ENCODE measurements around the gene MEGF10. TPM values are rescaled to one million over a fixed set of nuclear protein-coding genes. Genes with fewer than 3 reads are reported as not detected.
"Not testable (repeated sequence)": the region's sequence is repeated elsewhere in the genome, so short reads cannot be mapped to it uniquely, and the experiment has no call there.

MEGF10 gene
- total RNA-seq, 1 donor from 2014 or later, result 1.3 TPM

- no peak for DNase-seq (ENCODE audit: low read depth)
- Histone ChIP-seq H3K27me3 (ENCODE audit: control insufficient read depth, insufficient read depth, low read length) (no peaks in the 10 kb centered on the region), H3K4me3 (ENCODE audit: low read depth, low read length) (no peak overlapping the region), H3K36me3 (ENCODE audit: control insufficient read depth, insufficient read depth, low read length) (no peaks in the 10 kb centered on the region)
- TF ChIP-seq, protein P1, sequence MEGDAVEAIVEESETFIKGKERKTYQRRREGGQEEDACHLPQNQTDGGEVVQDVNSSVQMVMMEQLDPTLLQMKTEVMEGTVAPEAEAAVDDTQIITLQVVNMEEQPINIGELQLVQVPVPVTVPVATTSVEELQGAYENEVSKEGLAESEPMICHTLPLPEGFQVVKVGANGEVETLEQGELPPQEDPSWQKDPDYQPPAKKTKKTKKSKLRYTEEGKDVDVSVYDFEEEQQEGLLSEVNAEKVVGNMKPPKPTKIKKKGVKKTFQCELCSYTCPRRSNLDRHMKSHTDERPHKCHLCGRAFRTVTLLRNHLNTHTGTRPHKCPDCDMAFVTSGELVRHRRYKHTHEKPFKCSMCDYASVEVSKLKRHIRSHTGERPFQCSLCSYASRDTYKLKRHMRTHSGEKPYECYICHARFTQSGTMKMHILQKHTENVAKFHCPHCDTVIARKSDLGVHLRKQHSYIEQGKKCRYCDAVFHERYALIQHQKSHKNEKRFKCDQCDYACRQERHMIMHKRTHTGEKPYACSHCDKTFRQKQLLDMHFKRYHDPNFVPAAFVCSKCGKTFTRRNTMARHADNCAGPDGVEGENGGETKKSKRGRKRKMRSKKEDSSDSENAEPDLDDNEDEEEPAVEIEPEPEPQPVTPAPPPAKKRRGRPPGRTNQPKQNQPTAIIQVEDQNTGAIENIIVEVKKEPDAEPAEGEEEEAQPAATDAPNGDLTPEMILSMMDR (IDR thresholded peaks at IDR 0.05; ENCODE audit: insufficient read depth, low read length, poor library complexity, severe bottlenecking), result no peak
These were observed 20.8 kb downstream of the MEGF10 start for GRCh38 chr5:127311349-127311748.

GRCh38 chr5:127311781-127312525 is 21.4 kb downstream of the MEGF10 start:
- H3K27me3 ChIP-seq (ENCODE audit: control insufficient read depth, insufficient read depth, low read length), result no peaks in the 10 kb centered on the region
- no peak overlapping the region for H3K4me3 ChIP-seq (ENCODE audit: low read depth, low read length)
- no peak for DNase-seq (ENCODE audit: low read depth)
- H3K36me3 ChIP-seq (ENCODE audit: control insufficient read depth, insufficient read depth, low read length), result no peaks in the 10 kb centered on the region
- TF ChIP-seq, protein P1 (IDR thresholded peaks at IDR 0.05; ENCODE audit: insufficient read depth, low read length, poor library complexity, severe bottlenecking), result no peak

DNA sequence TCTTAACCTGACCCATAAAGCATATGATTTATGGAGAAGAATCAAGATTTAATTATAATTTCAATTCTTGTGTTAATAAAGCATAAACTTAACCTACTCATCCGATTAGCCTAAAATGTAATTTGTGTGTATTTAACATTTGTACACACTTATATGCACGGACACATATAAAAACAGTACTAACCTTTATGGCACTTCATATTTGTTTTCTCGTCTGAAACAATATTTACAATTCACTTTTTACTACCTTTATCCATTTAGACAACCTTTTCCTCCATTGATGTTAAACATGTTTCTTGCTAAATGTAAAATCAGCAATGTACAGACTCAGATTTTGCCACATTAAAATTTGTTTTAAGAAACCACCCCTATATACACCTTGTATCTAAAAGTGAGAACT is 22.8 kb downstream of the MEGF10 start:
- Histone ChIP-seq H3K36me3 (ENCODE audit: control insufficient read depth, insufficient read depth, low read length) (no peaks in the 10 kb centered on the region), H3K27me3 (ENCODE audit: control insufficient read depth, insufficient read depth, low read length) (no peaks in the 10 kb centered on the region), H3K4me3 (ENCODE audit: low read depth, low read length) (no peak overlapping the region)
- TF ChIP-seq, protein P1 (IDR thresholded peaks at IDR 0.05; ENCODE audit: insufficient read depth, low read length, poor library complexity, severe bottlenecking), result no peak
- DNase-seq (ENCODE audit: low read depth), result no peak

- Histone ChIP-seq H3K36me3 (ENCODE audit: control insufficient read depth, insufficient read depth, low read length) (no peaks in the 10 kb centered on the region), H3K4me3 (ENCODE audit: low read depth, low read length) (no peak overlapping the region), H3K27me3 (ENCODE audit: control insufficient read depth, insufficient read depth, low read length) (no peaks in the 10 kb centered on the region)
- DNase-seq (ENCODE audit: low read depth), result no peak
- TF ChIP-seq, protein P1 (IDR thresholded peaks at IDR 0.05; ENCODE audit: insufficient read depth, low read length, poor library complexity, severe bottlenecking), result peak; percentile 83
These were observed 23.4 kb downstream of the MEGF10 start for GRCh38 chr5:127313847-127314473.

DNA sequence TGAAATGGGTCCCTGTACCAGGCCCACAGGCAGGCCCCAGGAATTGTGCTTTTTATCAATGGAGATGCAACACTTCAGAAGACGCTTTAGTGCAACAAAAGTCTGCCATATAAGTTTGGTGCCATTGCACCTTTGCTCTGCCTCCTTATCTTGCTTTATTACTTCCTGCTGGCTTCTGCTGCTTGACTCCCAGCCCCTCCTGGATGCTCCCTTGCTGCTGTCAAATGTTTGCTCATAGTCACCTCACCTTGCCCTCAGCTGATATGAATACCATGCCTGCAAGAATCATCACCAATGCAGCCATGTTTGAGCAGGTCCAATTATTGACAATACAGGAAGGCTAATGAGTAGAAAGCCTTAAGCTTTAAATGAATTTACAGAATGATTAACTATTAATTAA is 25.4 kb downstream of the MEGF10 start:
- Histone ChIP-seq H3K4me3 (ENCODE audit: low read depth, low read length) (no peak overlapping the region), H3K27me3 (ENCODE audit: control insufficient read depth, insufficient read depth, low read length) (no peaks in the 10 kb centered on the region), H3K36me3 (ENCODE audit: control insufficient read depth, insufficient read depth, low read length) (no peaks in the 10 kb centered on the region)
- TF ChIP-seq, protein P1 (IDR thresholded peaks at IDR 0.05; ENCODE audit: insufficient read depth, low read length, poor library complexity, severe bottlenecking), result no peak
- no peak for DNase-seq (ENCODE audit: low read depth)

GRCh38 chr5:127317385-127317784 is 26.8 kb downstream of the MEGF10 start:
- DNase-seq (ENCODE audit: low read depth); H3K27me3 ChIP-seq (ENCODE audit: control insufficient read depth, insufficient read depth, low read length); H3K36me3 ChIP-seq (ENCODE audit: control insufficient read depth, insufficient read depth, low read length); H3K4me3 ChIP-seq (ENCODE audit: low read depth, low read length): not testable (repeated sequence)

Data from kidney epithelial cell (primary cell).